Measurements from ENCODE around the gene EPB41L2.
A peak's percentile ranks its signal among the peaks of the same experiment; 100 is the strongest.

EPB41L2 gene

DNA sequence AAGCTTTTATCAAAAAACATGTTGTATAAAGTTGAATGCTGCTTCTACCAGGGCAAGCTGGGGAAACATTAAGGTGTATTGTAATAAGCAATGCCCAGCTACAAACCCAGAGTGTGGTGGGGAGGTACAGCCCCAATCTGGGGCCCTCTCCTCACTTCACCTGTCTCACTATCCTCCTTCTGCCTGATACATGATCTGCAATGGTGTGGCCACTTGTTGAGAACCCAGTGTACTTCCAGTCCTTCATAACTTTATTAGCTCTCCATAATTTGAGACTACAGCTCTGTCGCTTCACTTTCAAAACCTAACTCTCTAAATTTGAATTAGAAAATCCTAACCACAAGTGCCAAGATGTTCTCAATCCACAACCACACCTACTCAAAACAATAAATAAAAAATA lies 84.9 kb downstream of the EPB41L2 start:
- no peak for DNase-seq (ENCODE audit: low spot score)

GRCh38 chr6:130975325-130975724 lies 87.7 kb downstream of the EPB41L2 start:
- DNase-seq (ENCODE audit: low spot score) = no peak

DNA sequence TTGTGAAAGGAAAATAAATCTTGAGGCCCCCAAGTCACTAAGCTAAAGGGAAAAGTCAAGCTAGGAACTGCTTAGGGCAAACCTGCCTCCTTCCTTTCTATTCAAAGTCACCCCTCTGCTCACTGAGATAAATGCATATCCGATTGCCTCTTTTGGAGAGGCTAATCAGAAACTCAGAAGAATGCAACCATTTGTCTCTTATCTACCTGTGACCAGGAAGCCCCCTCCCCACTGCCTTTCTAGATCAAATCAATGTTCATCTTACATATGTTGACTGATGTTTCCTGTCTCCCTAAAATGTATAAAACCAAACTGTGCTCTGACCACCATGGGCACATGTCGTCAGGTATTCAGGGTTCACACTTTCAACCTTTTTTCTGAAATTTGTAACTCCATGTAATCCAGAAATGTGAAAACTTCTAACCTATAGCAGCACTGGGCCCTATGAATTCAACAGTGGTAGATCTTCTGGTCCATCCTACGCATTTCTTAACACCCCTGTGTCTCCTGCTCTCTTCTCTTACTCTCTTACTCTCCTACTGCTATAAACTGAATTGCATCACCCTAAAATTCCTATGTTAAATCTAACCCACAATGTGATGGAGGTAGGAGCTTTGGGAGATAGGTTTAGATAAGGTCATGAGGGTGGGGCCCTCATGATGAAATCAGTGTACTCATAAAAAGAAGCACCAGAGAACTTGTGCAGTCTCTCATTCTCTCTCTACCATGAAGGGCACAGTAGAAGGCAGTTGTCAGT lies 89.3 kb downstream of the EPB41L2 start:
- DNase-seq (ENCODE audit: low spot score) = no peak

DNA sequence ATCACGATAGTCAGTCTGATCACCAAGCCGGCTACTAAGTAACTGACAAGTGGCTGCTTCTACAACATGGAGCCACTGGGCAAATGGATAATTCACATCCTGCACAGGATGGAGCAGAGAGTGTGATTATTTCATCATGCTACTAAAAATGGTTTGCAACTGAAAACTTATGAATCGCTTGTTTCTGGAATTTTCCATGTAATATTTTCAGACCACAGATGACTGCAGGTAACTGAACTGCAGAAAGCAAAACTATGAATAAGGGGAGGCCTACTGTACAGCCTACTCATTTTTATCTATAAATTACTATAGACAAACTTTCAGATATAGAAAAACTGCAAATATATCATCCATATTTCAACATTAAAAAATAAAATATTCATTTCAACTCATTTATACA lies 91.5 kb downstream of the EPB41L2 start:
- no peak for DNase-seq (ENCODE audit: low spot score)

- DNase-seq (ENCODE audit: low spot score) = no peak
Observed at GRCh38 chr6:130970839-130971410, 92.1 kb downstream of the EPB41L2 start.

GRCh38 chr6:130969791-130970491 lies 93.1 kb downstream of the EPB41L2 start:
- DNase-seq (ENCODE audit: low spot score) = peak; percentile 26

- no peak for DNase-seq (ENCODE audit: low spot score)
Observed at GRCh38 chr6:130969166-130969565, 93.9 kb downstream of the EPB41L2 start.

- DNase-seq (ENCODE audit: low spot score) = no peak
Observed at GRCh38 chr6:130968476-130968875, 94.6 kb downstream of the EPB41L2 start.

- DNase-seq (ENCODE audit: low spot score) = no peak
Observed at GRCh38 chr6:130967502-130968445, 95.3 kb downstream of the EPB41L2 start.

- DNase-seq (ENCODE audit: low spot score) = no peak
Observed at GRCh38 chr6:130966344-130966980, 96.6 kb downstream of the EPB41L2 start.

DNA sequence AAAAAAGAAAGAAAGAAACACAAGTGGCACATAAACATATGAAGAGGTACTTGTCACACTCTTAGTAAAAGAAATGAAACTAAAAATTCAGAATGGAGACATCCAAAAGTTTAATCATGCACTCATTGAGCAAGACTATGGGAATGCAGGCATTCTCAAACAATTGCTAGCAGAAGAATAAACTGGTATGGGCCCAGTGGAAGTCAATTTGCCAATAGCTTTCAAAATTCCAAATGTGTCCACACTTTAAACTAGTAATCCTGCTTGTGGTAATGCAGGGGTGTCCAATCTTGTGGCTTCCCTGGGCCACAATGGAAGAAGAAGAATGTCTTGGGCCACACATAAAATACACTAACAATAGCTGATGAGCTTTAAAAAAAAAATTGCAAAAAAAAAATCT lies 97.4 kb downstream of the EPB41L2 start:
- no peak for DNase-seq (ENCODE audit: low spot score)

DNA sequence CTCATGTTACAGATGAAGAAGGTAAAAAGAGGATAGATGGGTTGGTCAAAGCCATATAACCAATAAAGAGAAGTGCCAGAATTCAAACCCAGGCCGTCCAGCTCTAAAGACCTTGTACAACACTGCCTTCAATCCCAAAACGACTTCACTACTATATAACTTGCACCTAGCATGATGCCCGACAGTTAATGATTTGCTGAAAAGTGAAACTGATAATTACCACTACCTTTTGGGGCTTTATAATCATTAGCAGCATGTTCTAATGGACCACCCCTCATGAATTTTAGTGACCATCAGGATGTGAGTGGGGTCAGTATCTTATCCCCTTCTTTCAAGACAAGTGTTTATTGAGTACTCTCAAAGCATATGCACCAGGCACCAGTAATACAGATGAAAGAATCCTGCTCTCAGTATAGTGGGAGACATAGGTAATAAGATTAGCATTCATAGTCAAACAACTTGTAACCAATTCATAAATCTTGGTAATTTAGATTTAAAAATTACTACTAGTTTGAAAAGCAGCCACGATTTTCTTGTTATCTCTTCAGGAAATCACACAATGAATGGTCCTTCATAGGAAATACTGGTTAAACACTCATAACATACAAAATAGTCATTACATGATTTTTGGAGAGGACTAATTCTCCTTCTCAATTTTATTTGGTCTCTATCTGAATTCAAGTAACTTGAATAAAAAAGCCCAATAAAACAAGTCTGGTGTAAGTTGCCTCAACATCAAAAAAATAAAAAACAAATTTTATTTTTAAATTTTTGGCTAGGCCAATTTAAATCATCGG lies 98.0 kb downstream of the EPB41L2 start:
- DNase-seq (ENCODE audit: low spot score) = no peak

GRCh38 chr6:130964289-130964688 lies 98.8 kb downstream of the EPB41L2 start:
- no peak for DNase-seq (ENCODE audit: low spot score)

- DNase-seq (ENCODE audit: low spot score) = peak; percentile 33
Observed at GRCh38 chr6:130962966-130963365, 100.1 kb downstream of the EPB41L2 start.

- DNase-seq (ENCODE audit: low spot score) = no peak
Observed at GRCh38 chr6:130961148-130961547, 101.9 kb downstream of the EPB41L2 start.

DNA sequence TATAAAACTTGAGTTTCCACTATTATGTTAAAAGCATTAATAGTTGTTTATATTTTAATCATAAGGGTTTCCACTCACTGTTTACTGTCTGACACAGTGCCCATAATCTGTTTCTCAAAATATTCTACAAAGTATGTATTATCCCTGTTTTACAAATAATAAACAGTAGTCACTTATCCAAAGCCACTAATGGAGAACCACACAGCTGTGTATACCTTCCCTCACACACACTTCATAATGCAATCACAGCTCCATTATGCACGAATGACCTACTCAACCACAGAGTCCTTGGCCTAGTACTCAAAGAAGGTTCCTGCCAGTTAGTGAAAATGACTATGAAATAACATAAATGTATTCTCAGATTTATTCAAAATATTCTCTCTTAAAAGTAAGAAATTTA lies 103.1 kb downstream of the EPB41L2 start:
- DNase-seq (ENCODE audit: low spot score) = no peak

DNA sequence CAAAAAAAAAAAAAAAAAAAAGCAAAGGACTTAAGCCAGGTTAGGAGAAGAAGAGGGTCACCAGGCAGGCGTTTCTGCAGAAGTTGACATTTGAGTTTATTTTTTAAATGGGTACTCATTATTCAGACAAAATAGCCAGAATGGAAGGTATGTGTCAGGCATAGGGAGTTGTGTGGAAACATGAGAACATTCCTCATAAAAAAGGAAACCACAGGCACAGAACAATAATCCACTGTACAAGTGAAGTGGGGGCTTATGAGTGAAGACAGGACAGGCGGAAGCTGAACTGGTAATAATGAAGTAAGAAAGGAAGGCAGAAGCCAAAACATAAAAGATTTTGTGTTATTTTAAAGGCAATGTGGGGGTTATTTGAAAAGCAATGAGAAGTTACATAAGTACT lies 104.6 kb downstream of the EPB41L2 start:
- no peak for DNase-seq (ENCODE audit: low spot score)

- no peak for DNase-seq (ENCODE audit: low spot score)
Observed at GRCh38 chr6:130955755-130956154, 107.3 kb downstream of the EPB41L2 start.

- DNase-seq (ENCODE audit: low spot score) = no peak
Observed at GRCh38 chr6:130949553-130949952, 113.5 kb downstream of the EPB41L2 start.

- no peak for DNase-seq (ENCODE audit: low spot score)
Observed at GRCh38 chr6:130947464-130947863, 115.6 kb downstream of the EPB41L2 start.

- no peak for DNase-seq (ENCODE audit: low spot score)
Observed at GRCh38 chr6:130946076-130946475, 117.0 kb downstream of the EPB41L2 start.
